Upper lobe of right lung (tissue), 1 donor: Measurements from ENCODE around the gene IRX5. TPM values are rescaled to one million over a fixed set of nuclear protein-coding genes. Genes with fewer than 3 reads are reported as not detected.

Source experiments
- ATAC-seq: fragments of 200-7000 bp; cut with Tn5 transposase; one replicate; pipeline ENCODE4 v1.9.1; 2020; ENCODE audit warnings: mild to moderate bottlenecking, moderate library complexity
- DNase-seq: peaks from one replicate; pipeline ENCODE4 v3.0.0-alpha.2; 2020
- H3K27ac ChIP-seq: fragments of 200-600 bp; one replicate; pipeline ENCODE4 v1.8.0; 2022
- H3K27me3 ChIP-seq: fragments of 200-600 bp; one replicate; pipeline ENCODE4 v1.8.0; 2022; ENCODE audit warnings: mild to moderate bottlenecking
- H3K36me3 ChIP-seq: fragments of 200-600 bp; one replicate; pipeline ENCODE4 v1.8.0; 2022
- H3K4me1 ChIP-seq: fragments of 200-600 bp; one replicate; pipeline ENCODE4 v1.8.0; 2022
- H3K4me3 ChIP-seq: fragments of 200-600 bp; one replicate; pipeline ENCODE4 v1.8.0; 2022; ENCODE audit warnings: mild to moderate bottlenecking
- H3K9me3 ChIP-seq: fragments of 200-600 bp; one replicate; pipeline ENCODE4 v1.8.0; 2022
- CTCF ChIP-seq: fragments of 200-600 bp; IDR thresholded peaks from one replicate; pipeline ENCODE4 v1.8.0; 2022; ENCODE audit warnings: antibody characterized with exemption
- intact Hi-C: fragments of 100-400 bp; cut with DNase I; formaldehyde crosslinking; loops from one replicate; pipeline ENCODE4 v1.11.0; 2022
- total RNA-seq: library from RNA; stranded (reverse); fragmentation: NEBNext Ultra II Directional; extraction: Animal tissue kit (Norgen Biotek cat#: 25700); gene quantifications from one replicate; pipeline ENCODE4 v1.2.1, GENCODE V29; 2021
- donor health status: DM: no; HTN: yes; CAD: no; lungs with severe emphysema.

Gene IRX5
- total RNA-seq, 1 donor from 2014 or later, result 23.3 TPM

- H3K27me3 ChIP-seq, result peaks cover 66% of the 10 kb centered on the region
- H3K9me3 ChIP-seq, result no peaks in the 10 kb centered on the region
- H3K4me1 ChIP-seq, result peaks cover 14% of the 10 kb centered on the region
- peak overlapping the region; percentile 67 for H3K4me3 ChIP-seq
- intact Hi-C loops, result no loop called here
- no peaks in the 10 kb centered on the region for H3K36me3 ChIP-seq
- no peak for ATAC-seq
- no peak for TF ChIP-seq CTCF
- DNase-seq, result no peak
- peak overlapping the region; percentile 68 for H3K27ac ChIP-seq
Observed at GRCh38 chr16:54927125-54928015, 3.3 kb upstream of the IRX5 start.

DNA sequence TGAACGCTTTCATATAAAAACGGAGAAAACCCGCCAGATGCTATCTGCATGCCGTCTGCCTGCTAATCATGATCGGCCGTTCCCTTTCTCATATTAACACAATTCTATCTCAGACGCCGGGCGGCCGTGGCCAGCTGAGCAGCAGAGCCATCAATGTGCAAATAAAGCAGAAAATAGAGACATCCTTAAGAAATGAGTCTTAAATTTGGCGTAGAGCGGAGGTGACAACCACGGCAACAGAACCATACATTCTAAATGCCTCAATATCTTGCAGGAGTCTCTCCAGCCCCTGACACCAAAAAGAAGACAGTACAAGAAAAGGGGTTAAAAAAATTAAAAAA is 2.7 kb upstream of the IRX5 start:
- intact Hi-C loops, result no loop called here
- no peaks in the 10 kb centered on the region for H3K36me3 ChIP-seq
- peak overlapping the region; percentile 67 for H3K4me3 ChIP-seq
- DNase-seq, result no peak
- peaks cover 14% of the 10 kb centered on the region for H3K4me1 ChIP-seq
- no peak for ATAC-seq
- no peak for TF ChIP-seq CTCF
- H3K27me3 ChIP-seq, result peaks cover 70% of the 10 kb centered on the region
- peak overlapping the region; percentile 68 for H3K27ac ChIP-seq
- no peaks in the 10 kb centered on the region for H3K9me3 ChIP-seq

GRCh38 chr16:54928411-54929089 is 2.1 kb upstream of the IRX5 start:
- peaks cover 71% of the 10 kb centered on the region for H3K27me3 ChIP-seq
- H3K4me1 ChIP-seq, result peaks cover 14% of the 10 kb centered on the region
- H3K27ac ChIP-seq, result peak overlapping the region; percentile 78
- intact Hi-C loops, result no loop called here
- no peaks in the 10 kb centered on the region for H3K36me3 ChIP-seq
- no peaks in the 10 kb centered on the region for H3K9me3 ChIP-seq
- TF ChIP-seq CTCF, result no peak
- DNase-seq, result peak; percentile 91
- peak; percentile 62 for ATAC-seq
- peak overlapping the region; percentile 67 for H3K4me3 ChIP-seq

DNA sequence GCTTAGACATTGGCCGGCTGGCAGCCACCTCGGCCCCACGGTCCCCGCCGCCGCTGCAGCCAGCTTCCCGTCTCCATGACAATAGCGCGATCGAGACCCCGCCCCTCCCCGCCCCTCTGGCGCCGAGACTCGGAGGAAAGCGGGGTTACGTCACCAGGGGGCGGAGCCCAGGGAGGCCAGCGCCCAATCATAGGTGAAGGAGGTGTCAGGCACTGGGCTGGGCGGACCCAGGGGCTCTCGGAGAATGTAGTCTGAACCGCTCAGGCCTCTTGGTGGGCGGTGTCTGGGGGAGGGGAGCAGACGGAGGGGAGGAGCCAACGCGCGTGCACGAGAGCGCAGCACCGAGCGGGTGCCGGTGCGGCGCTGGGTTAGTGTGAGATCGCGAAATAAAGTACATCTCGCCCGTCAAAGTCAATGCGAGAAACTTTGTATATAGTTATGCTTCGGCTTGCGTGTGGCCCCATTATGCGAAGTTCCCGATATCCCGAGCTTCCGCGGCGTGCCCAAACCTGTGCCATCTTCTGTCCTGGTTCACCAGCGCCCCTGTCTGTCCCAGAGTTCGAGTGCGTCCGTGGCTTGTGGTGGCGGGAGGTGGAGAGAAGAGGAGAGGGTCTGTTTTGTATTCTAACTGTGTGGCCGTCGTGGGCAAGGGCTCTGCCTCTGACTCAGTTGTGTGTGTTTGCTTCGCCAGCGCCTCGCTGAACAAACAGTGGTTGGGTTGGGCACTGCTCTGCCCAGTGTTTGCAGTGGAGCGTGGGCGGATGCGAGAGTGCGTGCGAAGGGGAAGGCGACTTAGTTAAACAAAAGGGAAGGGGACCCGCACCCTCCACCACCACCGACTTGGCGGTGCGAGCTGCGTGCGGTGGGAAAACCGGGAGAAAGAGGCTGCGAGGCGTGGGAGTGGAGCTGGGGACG is 1.3 kb upstream of the IRX5 start:
- peak overlapping the region; percentile 67 for H3K4me3 ChIP-seq
- DNase-seq (peak; percentile 100), ATAC-seq (peak; percentile 90)
- peak overlapping the region; percentile 89 for H3K27ac ChIP-seq
- TF ChIP-seq CTCF, result no peak
- H3K36me3 ChIP-seq, result no peaks in the 10 kb centered on the region
- H3K27me3 ChIP-seq, result peaks cover 71% of the 10 kb centered on the region
- no peaks in the 10 kb centered on the region for H3K9me3 ChIP-seq
- intact Hi-C loops, result no loop called here
- peaks cover 14% of the 10 kb centered on the region for H3K4me1 ChIP-seq

- DNase-seq (no peak), ATAC-seq (no peak)
- no peak for TF ChIP-seq CTCF
- Histone ChIP-seq H3K4me3 (peak overlapping the region; percentile 67), H3K27ac (peak overlapping the region; percentile 84), H3K9me3 (no peaks in the 10 kb centered on the region), H3K36me3 (no peaks in the 10 kb centered on the region), H3K4me1 (peaks cover 14% of the 10 kb centered on the region), H3K27me3 (peaks cover 71% of the 10 kb centered on the region)
- intact Hi-C loops, result no loop called here
Observed at GRCh38 chr16:54930869-54931119, 129 bp downstream of the IRX5 start.
